T-helper 22 cell (primary cell): Measurements from ENCODE around the gene HS6ST3.

Experiments used
- DNase-seq: peaks from one replicate; pipeline ENCODE4 v3.0.0-alpha.2; 2020; ENCODE audit warnings: low read depth

HS6ST3 gene

DNA sequence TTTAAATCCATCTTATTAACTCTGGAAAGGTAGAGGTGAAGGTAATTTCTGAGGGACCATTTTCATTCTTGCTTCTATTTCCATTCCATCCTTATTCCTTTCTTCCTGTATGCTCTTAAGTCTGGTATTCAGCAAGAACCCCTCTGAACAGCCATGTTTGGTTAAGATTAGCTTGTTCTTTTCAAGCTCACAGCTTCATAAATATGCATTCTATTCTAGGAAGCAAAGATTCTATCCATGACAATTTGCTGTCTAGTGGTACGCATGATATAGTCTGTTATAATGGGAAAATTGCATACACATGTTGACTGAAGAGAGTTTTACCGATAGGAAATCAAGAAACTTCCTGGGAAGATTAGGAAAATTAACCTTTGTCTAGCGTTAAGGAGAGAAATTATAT is 218.7 kb downstream of the HS6ST3 start:
- no peak for DNase-seq

- no peak for DNase-seq
These were observed 225.1 kb downstream of the HS6ST3 start for GRCh38 chr13:96314974-96315373.

DNA sequence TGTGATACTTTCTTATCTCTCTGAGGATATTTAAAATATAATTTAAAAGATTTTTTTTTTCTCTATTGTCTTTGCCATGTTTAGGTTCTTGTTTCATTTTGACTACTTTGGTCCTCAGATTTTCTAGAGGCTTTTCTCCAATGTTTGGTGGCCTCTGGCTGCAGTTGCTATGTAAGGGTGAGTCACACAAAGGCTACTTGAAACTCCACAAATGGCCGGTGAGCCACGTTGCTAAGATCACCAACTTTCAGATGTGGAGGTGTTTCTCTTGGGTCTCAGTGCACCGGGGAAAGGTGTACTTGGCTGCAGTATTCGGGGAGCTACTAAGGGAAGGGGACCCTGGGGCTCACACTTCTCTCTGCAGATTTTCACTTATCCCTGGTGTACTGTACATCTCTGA is 248.1 kb downstream of the HS6ST3 start:
- DNase-seq, result no peak

DNA sequence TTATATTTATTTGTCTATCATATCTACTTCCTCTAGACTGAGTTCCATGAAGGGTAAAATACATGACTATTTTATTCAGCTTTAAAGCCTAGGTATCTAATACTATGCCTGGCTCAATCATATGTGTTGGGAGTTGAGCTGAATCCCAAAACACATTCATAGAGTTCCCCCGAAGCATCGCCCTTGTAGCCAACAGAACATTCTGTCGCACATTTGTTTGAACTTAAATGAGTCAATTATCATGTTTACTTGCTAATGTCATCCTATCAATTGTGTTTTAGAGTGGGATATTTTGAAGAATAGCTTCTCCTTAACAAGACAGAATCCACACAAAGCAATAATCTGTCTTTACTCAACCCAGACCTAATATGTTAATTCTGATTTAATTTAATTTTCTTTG is 252.4 kb downstream of the HS6ST3 start:
- DNase-seq, result no peak

DNA sequence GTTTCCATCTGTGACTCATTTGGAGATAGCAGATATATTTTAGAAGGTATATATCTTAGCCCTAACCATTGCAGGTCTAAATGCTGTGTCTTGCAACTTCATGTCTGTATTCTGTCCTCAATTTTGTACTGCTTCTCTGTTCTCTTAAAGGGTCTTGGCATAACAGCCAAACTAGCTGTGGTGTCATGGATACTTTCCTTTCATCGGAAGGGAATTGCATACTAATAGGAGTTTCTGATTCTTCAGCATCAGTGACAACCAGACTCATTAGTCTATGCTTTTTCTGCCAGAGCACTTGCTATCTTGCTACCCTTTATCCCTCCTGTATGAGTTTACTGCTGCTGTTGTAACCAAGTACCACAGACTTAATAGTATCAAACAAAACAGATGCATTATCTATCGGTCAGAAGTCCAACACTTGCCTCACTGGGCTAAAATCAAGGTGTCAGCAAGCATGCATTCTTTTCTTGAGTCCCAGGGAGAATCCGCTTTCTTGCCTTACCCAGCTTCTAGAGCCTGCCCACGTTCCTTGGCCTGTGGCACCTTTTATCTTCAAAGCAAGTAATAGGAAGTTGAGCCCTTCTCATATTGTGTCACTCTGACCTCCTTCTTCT is 253.1 kb downstream of the HS6ST3 start:
- DNase-seq, result no peak

DNA sequence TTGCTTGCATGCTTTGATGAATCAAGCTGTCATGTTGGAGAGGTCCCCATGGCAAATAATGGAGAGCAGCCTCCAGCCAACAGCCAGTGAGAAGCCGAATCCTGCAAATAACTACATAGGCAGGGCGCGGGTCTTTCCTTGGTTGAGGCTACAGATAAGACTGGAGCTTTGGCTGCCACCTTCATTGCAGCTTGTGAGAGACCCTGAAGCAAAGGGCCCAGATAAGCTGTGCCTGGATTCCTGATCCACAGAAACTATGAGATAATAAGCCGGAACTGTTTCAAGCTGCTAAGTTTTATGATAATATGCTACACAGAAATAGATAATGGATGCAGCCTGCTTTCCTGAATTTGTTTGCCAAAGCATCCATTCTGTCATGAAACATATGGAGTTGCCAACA is 257.0 kb downstream of the HS6ST3 start:
- DNase-seq, result no peak

GRCh38 chr13:96373597-96373996 is 283.7 kb downstream of the HS6ST3 start:
- no peak for DNase-seq

DNA sequence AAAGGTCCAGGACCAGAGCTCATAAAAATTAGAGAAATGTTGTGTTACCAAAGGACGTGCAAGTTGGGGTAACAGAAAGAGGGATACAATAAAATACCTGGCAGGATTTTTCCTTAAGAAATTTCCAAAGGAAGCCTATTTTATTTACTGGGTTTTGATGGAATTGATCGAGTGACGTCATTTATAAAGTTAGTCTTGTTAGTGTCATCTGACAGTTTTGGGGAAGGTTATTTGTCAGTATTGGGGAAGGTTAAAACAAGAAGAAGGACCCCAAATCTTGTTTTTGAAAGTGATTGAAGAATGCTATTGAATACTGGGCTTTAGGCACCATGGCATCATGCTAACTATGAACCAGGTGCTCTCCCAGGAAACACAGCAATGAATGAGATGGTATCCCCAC is 287.9 kb downstream of the HS6ST3 start:
- no peak for DNase-seq

- no peak for DNase-seq
These were observed 290.1 kb downstream of the HS6ST3 start for GRCh38 chr13:96379967-96380366.

DNA sequence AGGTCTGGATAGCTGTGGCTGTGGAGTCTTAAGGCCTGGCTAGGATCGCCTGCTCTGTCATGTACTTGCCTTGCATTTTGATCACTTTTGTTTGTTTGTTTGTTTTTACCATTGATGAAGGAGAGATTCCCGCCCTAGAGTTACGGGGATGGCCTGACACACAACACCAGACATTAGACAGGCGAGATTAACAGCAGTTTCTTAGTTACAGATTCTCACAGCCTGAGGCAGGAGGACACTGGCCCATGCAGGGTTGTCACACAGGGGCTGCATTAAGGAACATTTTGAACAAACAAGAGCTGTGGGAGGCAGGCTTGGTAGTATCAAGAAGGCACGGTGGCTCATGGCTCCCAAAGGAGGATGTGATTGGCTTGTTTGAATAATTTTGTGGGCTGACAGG is 291.8 kb downstream of the HS6ST3 start:
- DNase-seq, result no peak

- DNase-seq, result no peak
These were observed 298.7 kb downstream of the HS6ST3 start for GRCh38 chr13:96388598-96388997.

DNA sequence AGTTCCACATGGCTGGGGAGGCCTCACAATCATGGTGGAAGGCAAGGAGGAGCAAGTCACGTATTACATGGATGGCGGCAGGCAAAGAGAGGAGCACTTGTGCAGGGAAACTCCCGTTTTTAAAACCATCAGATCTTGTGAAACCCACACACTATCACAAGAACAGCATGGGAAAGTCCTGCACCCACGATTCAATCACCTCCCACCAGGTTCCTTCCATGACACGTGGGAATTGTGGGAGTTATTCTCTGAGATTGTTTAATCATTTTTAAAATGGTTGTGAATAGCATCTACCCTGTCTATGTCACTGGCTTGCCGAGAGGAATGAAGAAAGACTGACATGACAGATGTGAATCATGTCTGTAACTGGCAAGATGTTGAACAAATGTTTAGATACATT is 301.7 kb downstream of the HS6ST3 start:
- DNase-seq, result no peak

DNA sequence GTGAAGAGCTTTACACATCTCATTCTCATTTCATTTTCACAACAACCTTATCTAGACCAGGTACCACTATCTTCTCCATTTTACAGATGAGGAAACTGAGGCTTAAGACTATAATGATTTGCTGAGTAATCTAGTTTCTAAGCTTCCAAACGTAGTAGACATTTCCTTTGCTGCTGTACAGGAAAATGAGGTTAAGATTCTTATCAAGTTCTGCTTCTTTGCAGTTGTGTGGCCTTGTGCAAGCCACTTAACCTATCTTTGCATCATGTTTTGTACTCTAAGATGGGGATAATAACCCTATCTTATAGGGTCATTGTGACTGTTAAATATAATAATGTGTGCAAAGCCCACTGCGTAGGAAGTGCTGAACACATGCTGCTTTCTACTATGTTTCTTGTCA is 307.9 kb downstream of the HS6ST3 start:
- DNase-seq, result no peak

- no peak for DNase-seq
These were observed 308.6 kb downstream of the HS6ST3 start for GRCh38 chr13:96398486-96398885.

DNA sequence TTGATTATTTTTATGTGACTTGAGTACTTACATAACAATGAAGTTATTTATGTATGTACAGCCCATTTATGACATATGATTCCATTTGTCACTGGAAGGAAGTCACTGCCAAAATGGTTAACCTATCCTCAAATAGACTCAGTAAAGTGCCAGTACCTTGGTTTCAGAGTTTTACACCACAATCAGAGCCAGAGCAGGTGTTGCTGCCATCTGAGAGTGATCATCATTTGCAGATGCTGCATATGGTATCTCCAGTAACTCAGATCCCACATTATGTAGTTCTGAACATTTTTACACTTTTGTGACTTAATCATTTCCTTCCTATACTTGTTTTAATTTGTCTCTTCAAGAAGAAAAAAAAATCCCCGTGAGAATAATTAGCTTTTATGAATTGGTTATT is 313.3 kb downstream of the HS6ST3 start:
- DNase-seq, result no peak

DNA sequence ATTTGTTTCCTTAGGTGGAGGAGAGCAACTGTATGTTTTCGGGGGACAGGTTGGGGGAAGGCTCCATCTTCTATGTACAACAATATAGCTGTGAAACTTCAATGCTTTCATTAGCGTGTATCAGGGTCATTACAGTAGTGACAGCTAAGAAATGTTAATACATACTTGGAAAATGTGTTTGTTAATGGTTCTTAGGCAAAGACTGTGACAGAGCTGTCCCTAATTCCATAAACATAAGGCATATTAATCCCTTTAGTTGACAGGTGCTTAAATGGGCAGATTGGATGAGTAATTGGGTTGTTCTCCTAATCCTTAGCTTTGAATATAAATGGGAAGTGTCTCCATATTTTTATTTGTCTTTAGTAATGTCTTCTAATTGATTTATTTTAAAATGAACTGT is 313.7 kb downstream of the HS6ST3 start:
- DNase-seq, result no peak

GRCh38 chr13:96415831-96416385 is 326.0 kb downstream of the HS6ST3 start:
- no peak for DNase-seq

- DNase-seq, result no peak
These were observed 328.2 kb downstream of the HS6ST3 start for GRCh38 chr13:96417939-96418685.

GRCh38 chr13:96421314-96421713 is 331.4 kb downstream of the HS6ST3 start:
- no peak for DNase-seq

- no peak for DNase-seq
These were observed 332.1 kb downstream of the HS6ST3 start for GRCh38 chr13:96422002-96422401.

DNA sequence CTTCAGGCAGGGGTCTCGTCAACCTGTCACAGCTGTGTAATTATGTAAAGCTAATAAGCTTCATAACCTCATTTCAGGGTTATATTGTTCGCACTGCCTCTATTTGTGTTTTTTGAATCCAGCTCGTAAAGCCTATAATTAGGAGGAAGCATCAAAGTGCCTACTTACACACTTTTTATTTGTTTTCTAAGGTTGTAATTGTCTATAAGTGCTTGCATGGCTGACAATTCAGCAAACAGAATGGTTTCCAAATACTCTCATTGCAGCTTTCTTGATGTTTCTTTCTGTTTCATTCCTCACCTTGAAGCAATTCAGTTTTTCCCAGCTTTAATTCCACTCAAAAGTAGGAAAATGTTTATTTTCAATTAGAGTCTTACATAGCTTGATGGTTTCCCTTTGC is 336.3 kb downstream of the HS6ST3 start:
- DNase-seq, result no peak

GRCh38 chr13:96428911-96429310 is 339.0 kb downstream of the HS6ST3 start:
- no peak for DNase-seq

DNA sequence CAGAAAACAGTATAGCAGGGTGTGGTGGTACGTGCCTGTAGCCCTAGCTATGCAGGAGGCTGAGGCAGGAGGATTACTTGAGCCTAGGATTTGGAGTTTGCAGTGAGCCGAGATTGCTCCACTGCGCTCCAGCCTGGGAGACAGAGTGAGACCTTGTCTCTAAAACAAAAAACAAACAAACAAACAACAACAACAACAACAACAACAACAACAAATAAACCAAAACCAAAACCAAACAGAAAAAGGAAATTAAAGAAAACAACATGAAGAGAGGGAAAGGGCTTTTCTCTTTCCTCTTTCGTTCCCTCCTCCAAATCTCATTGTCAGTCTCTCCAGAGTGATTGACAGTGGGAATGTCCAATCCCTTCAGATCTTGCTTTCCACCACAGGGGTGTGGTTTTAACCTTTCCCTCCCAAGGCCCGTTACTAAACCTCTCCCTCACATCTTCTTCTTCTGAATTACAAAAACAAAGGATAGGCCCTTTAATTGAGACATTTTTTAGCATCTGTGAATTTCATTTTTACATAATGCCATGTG is 341.2 kb downstream of the HS6ST3 start:
- no peak for DNase-seq
